H1 (cell line): Measurements from ENCODE around the gene DEUP1.

Source experiments
- POLR2A ChIP-seq, 2 experiments: IDR thresholded peaks; 1 replicate in 1 of 2; 2 replicates in 1 of 2; pipeline ENCODE4 v1.6.1; 2011; ENCODE audit warnings: low read depth in 2 of 2, low read length in 2 of 2, mild to moderate bottlenecking in 2 of 2; ENCODE audit errors: control extremely low read depth in 1 of 2
- TF ChIP-seq, protein P1 (sequence below), 3 experiments: IDR thresholded peaks; 1 replicate in 2 of 3; 2 replicates in 1 of 3; pipeline versions ENCODE4 v1.5.1 to v1.6.1; 2011; ENCODE audit warnings: low read length in 3 of 3, mild to moderate bottlenecking in 3 of 3, inconsistent platforms in 2 of 3, low read depth in 1 of 3, moderate library complexity in 1 of 3; ENCODE audit not compliant: insufficient read depth in 1 of 3; ENCODE audit errors: control extremely low read depth in 1 of 3

- TF ChIP-seq POLR2A (IDR thresholded peaks at IDR 0.05; ENCODE audit: control extremely low read depth in 1 of 2, low read depth in 2 of 2, low read length in 2 of 2), result no peak
- TF ChIP-seq, protein P1, sequence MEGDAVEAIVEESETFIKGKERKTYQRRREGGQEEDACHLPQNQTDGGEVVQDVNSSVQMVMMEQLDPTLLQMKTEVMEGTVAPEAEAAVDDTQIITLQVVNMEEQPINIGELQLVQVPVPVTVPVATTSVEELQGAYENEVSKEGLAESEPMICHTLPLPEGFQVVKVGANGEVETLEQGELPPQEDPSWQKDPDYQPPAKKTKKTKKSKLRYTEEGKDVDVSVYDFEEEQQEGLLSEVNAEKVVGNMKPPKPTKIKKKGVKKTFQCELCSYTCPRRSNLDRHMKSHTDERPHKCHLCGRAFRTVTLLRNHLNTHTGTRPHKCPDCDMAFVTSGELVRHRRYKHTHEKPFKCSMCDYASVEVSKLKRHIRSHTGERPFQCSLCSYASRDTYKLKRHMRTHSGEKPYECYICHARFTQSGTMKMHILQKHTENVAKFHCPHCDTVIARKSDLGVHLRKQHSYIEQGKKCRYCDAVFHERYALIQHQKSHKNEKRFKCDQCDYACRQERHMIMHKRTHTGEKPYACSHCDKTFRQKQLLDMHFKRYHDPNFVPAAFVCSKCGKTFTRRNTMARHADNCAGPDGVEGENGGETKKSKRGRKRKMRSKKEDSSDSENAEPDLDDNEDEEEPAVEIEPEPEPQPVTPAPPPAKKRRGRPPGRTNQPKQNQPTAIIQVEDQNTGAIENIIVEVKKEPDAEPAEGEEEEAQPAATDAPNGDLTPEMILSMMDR (IDR thresholded peaks at IDR 0.05; ENCODE audit: control extremely low read depth in 1 of 3, insufficient read depth in 1 of 3, low read depth in 1 of 3, low read length in 3 of 3), result no peak
Measured at GRCh38 chr11:93323747-93324146, 6.8 kb upstream of the DEUP1 start.
